ENCODE measurements around the gene SLC6A2. TPM values are rescaled to one million over a fixed set of nuclear protein-coding genes. Genes with fewer than 3 reads are reported as not detected.
A peak's percentile ranks its signal among the peaks of the same experiment; 100 is the strongest.

SLC6A2 gene
- total and polyA plus RNA-seq, 7 donors, result 0.04 TPM; not detected in 6

DNA sequence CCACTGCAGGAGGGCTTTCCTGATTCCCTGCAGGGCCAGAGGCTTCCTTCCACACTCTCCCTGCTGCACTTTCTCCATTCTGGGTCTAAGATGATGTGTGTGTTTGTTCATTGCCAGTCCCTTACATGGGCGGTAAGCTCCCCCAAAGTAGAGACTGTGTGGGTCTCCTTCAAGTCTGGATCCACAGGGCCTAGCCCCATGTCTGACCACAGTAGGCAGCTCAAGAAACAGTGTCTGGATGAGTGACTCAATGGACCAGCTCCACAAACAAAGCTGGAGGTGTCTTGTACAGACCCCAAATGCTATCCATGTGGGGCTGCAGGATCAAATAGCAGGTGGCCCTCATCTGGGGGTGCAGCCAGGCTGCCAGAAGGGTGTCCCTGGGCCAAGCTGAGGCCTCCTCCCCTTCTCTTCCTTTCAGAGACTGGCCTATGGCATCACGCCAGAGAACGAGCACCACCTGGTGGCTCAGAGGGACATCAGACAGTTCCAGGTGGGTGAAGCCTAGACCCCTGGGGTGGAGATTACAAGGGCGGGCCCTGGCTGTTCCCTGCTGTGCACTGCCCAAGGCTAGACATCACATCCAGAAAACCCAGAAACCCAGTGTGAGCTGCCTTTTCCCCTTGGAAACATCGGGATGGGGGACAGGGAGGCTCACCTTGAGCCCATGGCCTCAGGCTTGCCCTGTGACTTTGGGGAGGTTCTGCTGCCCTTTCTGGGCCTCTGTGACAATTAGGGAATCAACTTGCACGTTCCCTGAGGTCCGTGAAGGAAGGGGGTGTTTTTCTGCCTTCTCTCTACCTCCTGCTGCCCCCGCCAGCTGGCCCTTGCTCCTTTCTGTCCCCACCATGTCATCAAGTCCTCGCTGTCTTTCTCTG is 45.9 kb downstream of the SLC6A2 start:
- peak; percentile 53 to 82 (median 80) for ATAC-seq
- Histone ChIP-seq H3K9me3 (no peaks in the 10 kb centered on the region), H3K36me3 (ENCODE audit: insufficient read depth in 1 of 2, low read depth in 1 of 2) (no peaks in the 10 kb centered on the region), H3K27me3 (ENCODE audit: insufficient read depth in 3 of 3, low read length in 2 of 3) (no peaks in the 10 kb centered on the region), H3K4me1 (no peaks in the 10 kb centered on the region), H3K4me3 (no peak overlapping the region), H3K27ac (no peak overlapping the region)
- peak; percentile 58 to 69 for DNase-seq
- WGBS, 3 donors, result 61% methylated on average over 9 of the region's 9 CpGs
- intact Hi-C loops (cut with DNase I), result loop anchor here (1.0 to 5.0 kb wide), 3 partner anchors 154 to 237 kb away; no protein-coding TSS in a partner anchor
- peak; percentile 58 for TF ChIP-seq CTCF (IDR thresholded peaks at IDR 0.05)

DNA sequence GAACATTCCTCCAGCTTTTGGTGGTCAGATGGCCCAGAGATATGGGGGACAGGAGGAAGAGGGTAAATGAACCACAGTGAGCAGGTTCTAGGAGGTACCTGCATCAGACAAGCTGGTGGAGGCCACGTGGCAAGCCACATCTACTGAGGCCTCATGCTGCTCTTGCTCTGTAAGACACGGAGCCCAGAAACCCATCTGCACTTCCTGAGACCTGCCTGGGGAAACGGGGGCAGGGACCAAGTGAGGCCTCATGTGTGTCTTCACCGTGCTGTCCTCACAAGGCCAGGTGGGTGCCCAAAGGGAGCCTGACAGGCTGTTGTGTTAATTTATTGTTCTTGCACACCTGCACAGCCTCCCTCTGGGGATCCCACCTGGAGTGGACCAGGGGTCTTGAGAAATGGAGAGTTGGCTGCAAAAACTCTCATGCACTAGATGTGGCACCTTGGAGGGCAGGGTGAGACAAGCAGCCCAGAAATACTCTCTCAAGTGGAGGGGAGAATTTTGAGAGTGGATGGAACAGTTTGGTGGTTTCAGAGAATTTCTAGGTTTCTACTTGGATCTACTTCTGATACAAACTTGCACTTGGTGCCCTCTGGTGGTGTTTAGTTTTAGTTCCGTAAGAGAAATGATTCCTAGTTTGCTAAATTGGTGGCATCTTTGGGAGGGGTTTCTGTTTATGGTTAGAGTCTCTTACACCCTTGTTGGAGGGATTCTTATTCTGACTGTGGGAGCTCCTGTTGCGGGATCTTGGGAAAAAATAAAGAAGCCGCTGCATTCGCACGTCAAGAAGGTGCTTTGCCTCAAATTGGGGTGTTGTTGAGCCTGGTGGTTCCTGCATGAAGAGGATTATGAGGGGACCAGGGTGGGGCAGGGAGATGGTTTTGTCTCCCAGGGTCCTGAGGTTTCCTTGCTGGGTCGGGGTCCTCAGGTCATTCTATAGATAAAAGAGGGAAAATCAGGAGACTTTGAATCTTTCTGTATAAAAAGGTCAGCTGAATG is 47.5 kb downstream of the SLC6A2 start:
- H3K9me3 ChIP-seq, result no peaks in the 10 kb centered on the region
- H3K4me3 ChIP-seq, result no peak overlapping the region
- ATAC-seq (no peak), DNase-seq (no peak)
- peaks cover 0 to 7% (median 0%) of the 10 kb centered on the region in 3 donors for H3K27me3 ChIP-seq (ENCODE audit: insufficient read depth in 3 of 3, low read length in 2 of 3)
- no peak overlapping the region for H3K27ac ChIP-seq
- H3K4me1 ChIP-seq, result no peaks in the 10 kb centered on the region
- intact Hi-C loops (cut with DNase I), result loop anchor here (2.0 to 5.0 kb wide), 2 partner anchors 156 to 239 kb away; no protein-coding TSS in a partner anchor
- H3K36me3 ChIP-seq (ENCODE audit: insufficient read depth in 1 of 2, low read depth in 1 of 2), result no peaks in the 10 kb centered on the region
- peak; percentile 44 for TF ChIP-seq CTCF (IDR thresholded peaks at IDR 0.05)
- WGBS, 3 donors, result 43 to 55% (median 48%) methylated on average over 10 of the region's 10 CpGs

DNA sequence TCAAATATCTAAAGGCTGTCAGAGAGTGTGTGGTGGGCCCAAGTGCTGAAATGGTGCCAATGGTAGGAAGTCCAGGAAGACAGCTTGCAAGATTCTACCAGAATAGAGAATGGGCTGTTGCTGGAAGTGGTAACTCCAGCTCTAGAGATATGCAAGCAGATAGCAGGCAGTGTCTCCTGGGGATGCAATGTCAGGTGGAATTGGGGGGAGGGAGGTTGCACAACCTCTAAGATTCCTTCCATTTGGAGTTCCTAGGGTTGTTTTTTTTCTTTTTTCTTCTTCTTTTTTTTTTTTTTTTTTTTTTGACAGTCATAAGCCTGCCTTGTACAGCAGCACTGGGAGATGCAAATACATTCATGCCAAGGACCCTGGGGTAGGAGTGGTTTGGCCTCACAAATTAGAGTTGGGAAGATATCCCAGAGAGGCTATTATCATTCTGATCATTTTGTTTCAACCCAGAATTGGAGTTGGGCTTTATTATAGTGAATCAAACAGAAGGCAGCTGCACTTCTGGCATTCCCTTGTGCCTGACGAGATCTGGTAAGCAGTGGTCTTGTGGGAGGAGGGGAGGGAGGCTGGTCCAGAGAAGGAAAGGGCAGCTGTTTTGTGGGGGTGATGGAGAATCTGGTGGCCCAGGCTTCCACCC is 51.1 kb downstream of the SLC6A2 start:
- Histone ChIP-seq H3K9me3 (no peaks in the 10 kb centered on the region), H3K4me3 (no peak overlapping the region), H3K27me3 (ENCODE audit: insufficient read depth in 3 of 3, low read length in 2 of 3) (peaks cover 0 to 8% (median 0%) of the 10 kb centered on the region in 3 donors), H3K4me1 (no peaks in the 10 kb centered on the region), H3K27ac (no peak overlapping the region), H3K36me3 (ENCODE audit: insufficient read depth in 1 of 2, low read depth in 1 of 2) (no peaks in the 10 kb centered on the region)
- intact Hi-C loops (cut with DNase I), result no loop called here
- 33 to 59% (median 55%) methylated on average over 1 of the region's 1 CpG for WGBS, 3 donors
- no peak for TF ChIP-seq CTCF (IDR thresholded peaks at IDR 0.05)
- DNase-seq (no peak), ATAC-seq (no peak)

DNA sequence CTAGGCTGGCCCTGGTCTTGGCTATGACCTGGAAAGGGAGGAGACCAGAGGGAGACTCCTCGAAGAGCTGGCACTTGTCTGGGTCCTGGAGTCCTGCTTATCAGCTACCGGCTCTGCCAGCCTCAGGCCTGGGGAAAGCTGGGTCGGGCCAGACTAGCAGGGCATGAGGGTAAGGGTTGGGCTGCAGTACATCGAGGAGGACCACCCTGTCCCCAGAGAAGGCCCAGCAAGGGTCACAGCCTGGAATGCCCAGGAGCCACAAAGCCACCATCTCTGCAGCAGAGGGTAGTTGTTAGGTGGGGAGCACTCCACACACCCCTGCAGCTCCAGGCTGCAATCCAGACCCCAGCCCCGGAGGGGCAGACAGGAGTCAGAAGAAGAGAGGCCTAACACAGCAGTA is 54.0 kb downstream of the SLC6A2 start:
- no peaks in the 10 kb centered on the region for H3K36me3 ChIP-seq (ENCODE audit: insufficient read depth in 1 of 2, low read depth in 1 of 2)
- no peak for DNase-seq
- no peak for TF ChIP-seq CTCF (IDR thresholded peaks at IDR 0.05)
- H3K9me3 ChIP-seq, result no peaks in the 10 kb centered on the region
- H3K4me3 ChIP-seq, result no peak overlapping the region
- H3K27me3 ChIP-seq (ENCODE audit: insufficient read depth in 3 of 3, low read length in 2 of 3), result peaks cover 0 to 8% (median 0%) of the 10 kb centered on the region in 3 donors
- no peak for ATAC-seq
- 61 to 74% (median 73%) methylated on average over 5 of the region's 5 CpGs for WGBS, 3 donors
- no peak overlapping the region for H3K27ac ChIP-seq
- intact Hi-C loops (cut with DNase I), result loop anchor here in 1 of 2 donors (10.0 kb wide), 1 partner anchor 605 kb away; no protein-coding TSS in a partner anchor
- no peaks in the 10 kb centered on the region for H3K4me1 ChIP-seq
